Measurements from ENCODE around the gene GAREM2.

GAREM2 gene

GRCh38 chr2:26139269-26140183, 33.4 kb upstream of the GAREM2 start:
- no peak for TF ChIP-seq RAD21 (IDR thresholded peaks at IDR 0.05; ENCODE audit: low read depth)
- TF ChIP-seq EP300 (IDR thresholded peaks at IDR 0.05; ENCODE audit: borderline replicate concordance), result no peak
- TF ChIP-seq TCF12 (IDR thresholded peaks at IDR 0.05; ENCODE audit: low read depth), result no peak
- TF ChIP-seq NFIC (IDR thresholded peaks at IDR 0.05), result peak; percentile 25; the same call in 1 of the 2 replicates

GRCh38 chr2:26141145-26141769, 31.6 kb upstream of the GAREM2 start:
- TF ChIP-seq TEAD4 (IDR thresholded peaks at IDR 0.05), result no peak
- TF ChIP-seq TCF12 (IDR thresholded peaks at IDR 0.05; ENCODE audit: low read depth), result no peak
- no peak for TF ChIP-seq MAX (IDR thresholded peaks at IDR 0.05)
- no peak for TF ChIP-seq CEBPB (IDR thresholded peaks at IDR 0.05)
- no peak for TF ChIP-seq USF1 (IDR thresholded peaks at IDR 0.05)
- no peak for TF ChIP-seq TAF1 (IDR thresholded peaks at IDR 0.05; ENCODE audit: low read depth)
- no peak for TF ChIP-seq REST (IDR thresholded peaks at IDR 0.05; ENCODE audit: low read depth)
- TF ChIP-seq CREB1 (IDR thresholded peaks at IDR 0.05; ENCODE audit: low read depth), result no peak

GRCh38 chr2:26144031-26144430, 28.9 kb upstream of the GAREM2 start:
- TF ChIP-seq TCF12 (IDR thresholded peaks at IDR 0.05; ENCODE audit: low read depth), result no peak
- no peak for TF ChIP-seq FOXM1 (IDR thresholded peaks at IDR 0.05; ENCODE audit: borderline replicate concordance, low read depth)
- no peak for TF ChIP-seq USF1 (IDR thresholded peaks at IDR 0.05)
- TF ChIP-seq TEAD4 (IDR thresholded peaks at IDR 0.05), result no peak
- TF ChIP-seq CEBPB (IDR thresholded peaks at IDR 0.05), result no peak
- no peak for TF ChIP-seq NFIC (IDR thresholded peaks at IDR 0.05)
- TF ChIP-seq RAD21 (IDR thresholded peaks at IDR 0.05; ENCODE audit: low read depth), result no peak
- TF ChIP-seq CREB1 (IDR thresholded peaks at IDR 0.05; ENCODE audit: low read depth), result no peak
- no peak for TF ChIP-seq MAX (IDR thresholded peaks at IDR 0.05)
- TF ChIP-seq TAF1 (IDR thresholded peaks at IDR 0.05; ENCODE audit: low read depth), result no peak
- TF ChIP-seq YY1 (IDR thresholded peaks at IDR 0.05; ENCODE audit: low read depth), result no peak
- TF ChIP-seq REST (IDR thresholded peaks at IDR 0.05; ENCODE audit: low read depth), result no peak
- TF ChIP-seq ZBTB7A (IDR thresholded peaks at IDR 0.05; ENCODE audit: low read depth), result no peak
- TF ChIP-seq EP300 (IDR thresholded peaks at IDR 0.05; ENCODE audit: borderline replicate concordance), result no peak
- TF ChIP-seq EGR1 (IDR thresholded peaks at IDR 0.05), result no peak

GRCh38 chr2:26144953-26145680, 27.8 kb upstream of the GAREM2 start:
- TF ChIP-seq RAD21 (IDR thresholded peaks at IDR 0.05; ENCODE audit: low read depth) (peak; percentile 96), USF1 (IDR thresholded peaks at IDR 0.05) (no peak)

- TF ChIP-seq CREB1 (IDR thresholded peaks at IDR 0.05; ENCODE audit: low read depth) (no peak), REST (IDR thresholded peaks at IDR 0.05; ENCODE audit: low read depth) (peak; percentile 87)
Measured at GRCh38 chr2:26148501-26148900, 24.4 kb upstream of the GAREM2 start.
